Fibroblast of lung (primary cell): ENCODE results near the gene RABGAP1L.
"Not testable (repeated sequence)": the region's sequence is repeated elsewhere in the genome, so short reads cannot be mapped to it uniquely, and the experiment has no call there.

ENCODE experiments used
- EZH2 ChIP-seq: IDR thresholded peaks from 2 replicates; pipeline ENCODE4 v1.5.1; 2012; ENCODE audit warnings: low read length, control low read depth, mild to moderate bottlenecking; ENCODE audit errors: missing control alignments
- TF ChIP-seq, protein P1 (sequence below), 2 donors: IDR thresholded peaks in 1 of 2; conservative IDR thresholded peaks in 1 of 2; 1 replicate in 1 of 2; 2 replicates in 1 of 2; pipeline ENCODE4 v1.5.1; 2011 to 2012; ENCODE audit warnings: low read length in 2 of 2, control low read depth in 1 of 2, inconsistent platforms in 1 of 2, low read depth in 1 of 2, mild to moderate bottlenecking in 1 of 2

DNA sequence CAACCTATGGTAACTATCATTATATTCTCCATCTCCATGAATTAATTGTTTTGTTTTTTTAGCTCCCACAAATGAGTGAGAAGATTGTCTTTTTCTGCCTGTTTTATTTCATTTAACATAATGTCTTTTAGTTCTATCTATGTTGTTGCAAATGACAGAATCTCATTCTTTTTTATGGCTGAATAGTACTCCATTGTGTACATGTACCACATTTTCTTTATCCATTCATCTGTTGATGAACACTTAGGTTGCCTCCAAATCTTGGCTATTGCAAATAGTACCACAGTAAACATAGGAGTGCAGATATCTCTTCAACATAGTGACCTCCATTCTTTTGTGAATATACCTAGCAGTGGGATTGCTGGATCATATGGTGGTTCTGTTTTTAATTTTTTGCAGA, 429.3 kb downstream of the RABGAP1L start:
- TF ChIP-seq, protein P1, sequence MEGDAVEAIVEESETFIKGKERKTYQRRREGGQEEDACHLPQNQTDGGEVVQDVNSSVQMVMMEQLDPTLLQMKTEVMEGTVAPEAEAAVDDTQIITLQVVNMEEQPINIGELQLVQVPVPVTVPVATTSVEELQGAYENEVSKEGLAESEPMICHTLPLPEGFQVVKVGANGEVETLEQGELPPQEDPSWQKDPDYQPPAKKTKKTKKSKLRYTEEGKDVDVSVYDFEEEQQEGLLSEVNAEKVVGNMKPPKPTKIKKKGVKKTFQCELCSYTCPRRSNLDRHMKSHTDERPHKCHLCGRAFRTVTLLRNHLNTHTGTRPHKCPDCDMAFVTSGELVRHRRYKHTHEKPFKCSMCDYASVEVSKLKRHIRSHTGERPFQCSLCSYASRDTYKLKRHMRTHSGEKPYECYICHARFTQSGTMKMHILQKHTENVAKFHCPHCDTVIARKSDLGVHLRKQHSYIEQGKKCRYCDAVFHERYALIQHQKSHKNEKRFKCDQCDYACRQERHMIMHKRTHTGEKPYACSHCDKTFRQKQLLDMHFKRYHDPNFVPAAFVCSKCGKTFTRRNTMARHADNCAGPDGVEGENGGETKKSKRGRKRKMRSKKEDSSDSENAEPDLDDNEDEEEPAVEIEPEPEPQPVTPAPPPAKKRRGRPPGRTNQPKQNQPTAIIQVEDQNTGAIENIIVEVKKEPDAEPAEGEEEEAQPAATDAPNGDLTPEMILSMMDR (conservative IDR thresholded peaks at IDR 0.05 in 1 of 2, IDR thresholded peaks at IDR 0.05 in 1 of 2; ENCODE audit: low read depth in 1 of 2, low read length in 2 of 2) = not testable (repeated sequence)
- TF ChIP-seq EZH2 = not testable (repeated sequence)
